SK-N-MC (cell line): ENCODE measurements around the gene CXADR.

Experiments used
- EZH2 ChIP-seq: fragments of 200-600 bp; sonication (generic); IDR thresholded peaks from one replicate; pipeline ENCODE4 v1.6.1; 2017; ENCODE audit warnings: antibody characterized with exemption
- FOXP2 ChIP-seq: optimal IDR thresholded peaks from 2 replicates; pipeline ENCODE3; 2011; ENCODE audit warnings: mild to moderate bottlenecking, moderate library complexity; ENCODE audit not compliant: insufficient read depth; ENCODE audit errors: extremely low read length, control extremely low read depth
- POLR2AphosphoS5 ChIP-seq: IDR thresholded peaks from 2 replicates; pipeline ENCODE4 v1.6.1; 2012; ENCODE audit warnings: mild to moderate bottlenecking, low read depth, low read length, borderline replicate concordance

GRCh38 chr21:17507591-17507990 lies 5.3 kb upstream of the CXADR start:
- no peak for TF ChIP-seq EZH2
- no peak for TF ChIP-seq POLR2AphosphoS5
- TF ChIP-seq FOXP2, result no peak
